Keratinocyte (primary cell): Measurements from ENCODE around the gene KCNJ9. TPM values are rescaled to one million over a fixed set of nuclear protein-coding genes. Genes with fewer than 3 reads are reported as not detected.

Source experiments
- DNase-seq: peaks from one replicate; pipeline ENCODE4 v3.0.0-alpha.2; 2011; ENCODE audit warnings: low read depth, missing footprints, low spot score
- FAIRE-seq: peaks from 2 replicates; lab custom pipeline; 2011; peaks lifted over from hg19 to GRCh38; lab: Jason Lieb, UNC
- H2AFZ ChIP-seq: 2 replicates; pipeline ENCODE4 v1.6.0; 2012; ENCODE audit warnings: low read length, control low read depth, inconsistent platforms; ENCODE audit not compliant: control insufficient read depth
- H3K27ac ChIP-seq: 2 replicates; pipeline ENCODE4 v1.5.1; 2011; ENCODE audit warnings: low read length; ENCODE audit not compliant: control insufficient read depth, insufficient read depth
- H3K27me3 ChIP-seq: 3 replicates; pipeline ENCODE4 v1.6.0; 2011; ENCODE audit warnings: low read length; ENCODE audit not compliant: control insufficient read depth, insufficient read depth; ENCODE audit errors: extremely low read depth
- H3K36me3 ChIP-seq, 2 experiments: 2 replicates in 1 of 2; 3 replicates in 1 of 2; pipeline ENCODE4 v1.5.1; 2011; ENCODE audit warnings: low read length in 2 of 2, mild to moderate bottlenecking in 1 of 2; ENCODE audit not compliant: control insufficient read depth in 2 of 2, insufficient read depth in 2 of 2; ENCODE audit errors: extremely low read depth in 1 of 2
- H3K4me1 ChIP-seq: 3 replicates; pipeline ENCODE4 v1.5.1; 2011; ENCODE audit warnings: low read length; ENCODE audit not compliant: control insufficient read depth, insufficient read depth; ENCODE audit errors: extremely low read depth
- H3K4me2 ChIP-seq: 3 replicates; pipeline ENCODE4 v1.6.0; 2011; ENCODE audit warnings: low read depth, low read length; ENCODE audit not compliant: control insufficient read depth, insufficient read depth; ENCODE audit errors: extremely low read depth
- H3K4me3 ChIP-seq, 3 experiments: fragments of 200-600 bp in 1 of 3; sonication (generic) in 1 of 3; 2 replicates in 2 of 3; 3 replicates in 1 of 3; pipeline ENCODE4 v1.5.1; 2011 to 2016; ENCODE audit warnings: low read length in 3 of 3, mild to moderate bottlenecking in 3 of 3, control low read depth in 2 of 3, inconsistent platforms in 1 of 3, low read depth in 1 of 3, mixed read lengths in 1 of 3, mixed run types in 1 of 3, moderate library complexity in 1 of 3; ENCODE audit not compliant: control insufficient read depth in 2 of 3, insufficient read depth in 2 of 3; ENCODE audit errors: extremely low read depth in 1 of 3
- H3K79me2 ChIP-seq: 2 replicates; pipeline ENCODE4 v1.6.0; 2012; ENCODE audit warnings: low read length; ENCODE audit not compliant: control insufficient read depth, insufficient read depth
- H3K9ac ChIP-seq: 3 replicates; pipeline ENCODE4 v1.6.0; 2011; ENCODE audit warnings: low read length; ENCODE audit not compliant: control insufficient read depth, insufficient read depth; ENCODE audit errors: extremely low read depth
- H3K9me1 ChIP-seq: 3 replicates; pipeline ENCODE4 v1.6.0; 2011; ENCODE audit warnings: low read length; ENCODE audit not compliant: control insufficient read depth, insufficient read depth; ENCODE audit errors: extremely low read depth
- H3K9me3 ChIP-seq: 2 replicates; pipeline ENCODE4 v1.5.1; 2012; ENCODE audit warnings: low read depth, low read length; ENCODE audit not compliant: control insufficient read depth
- H4K20me1 ChIP-seq: 3 replicates; pipeline ENCODE4 v1.6.0; 2011; ENCODE audit warnings: low read length; ENCODE audit not compliant: control insufficient read depth, insufficient read depth; ENCODE audit errors: extremely low read depth
- EZH2 ChIP-seq: IDR thresholded peaks from one replicate; pipeline ENCODE4 v1.6.1; 2012; ENCODE audit warnings: inconsistent platforms, mild to moderate bottlenecking, low read length, moderate library complexity
- dilution Hi-C: fragments of 300-500 bp; cut with MboI; formaldehyde crosslinking; loops from one replicate; pipeline ENCODE4 v1.7.0; 2020; ENCODE audit warnings: low sequenced_read_pairs; ENCODE audit not compliant: extremely low pct_ligation_motif_present
- polyA plus RNA-seq, 5 experiments: library from polyadenylated mRNA; depleted of rRNA in 3 of 5; stranded (reverse) in 3 of 5; stranded (forward) in 1 of 5; unstranded in 1 of 5; fragments of >200 nt; gene quantifications; 1 replicate in 1 of 5; 2 replicates in 3 of 5; 3 replicates in 1 of 5; pipeline versions ENCODE4 v1.2.1 to v1.2.3, GENCODE V29; 2011 to 2012; ENCODE audit warnings: missing spikeins in 2 of 5, low read depth in 1 of 5, low replicate concordance in 1 of 5
- TF ChIP-seq, protein P1 (sequence below), 3 experiments: IDR thresholded peaks in 1 of 3; conservative IDR thresholded peaks in 1 of 3; optimal IDR thresholded peaks in 1 of 3; 2 replicates in 2 of 3; 3 replicates in 1 of 3; pipeline versions ENCODE3 to v1.5.1; 2011; ENCODE audit warnings: low read length in 3 of 3, mild to moderate bottlenecking in 3 of 3, moderate library complexity in 2 of 3, control low read depth in 1 of 3, inconsistent platforms in 1 of 3; ENCODE audit not compliant: insufficient read depth in 2 of 3; ENCODE audit errors: extremely low read depth in 1 of 3

Gene KCNJ9
- polyA plus RNA-seq, 1 donor (not counting 4 experiments of a cell fraction or from before 2014, with no cell fraction given), result not detected

DNA sequence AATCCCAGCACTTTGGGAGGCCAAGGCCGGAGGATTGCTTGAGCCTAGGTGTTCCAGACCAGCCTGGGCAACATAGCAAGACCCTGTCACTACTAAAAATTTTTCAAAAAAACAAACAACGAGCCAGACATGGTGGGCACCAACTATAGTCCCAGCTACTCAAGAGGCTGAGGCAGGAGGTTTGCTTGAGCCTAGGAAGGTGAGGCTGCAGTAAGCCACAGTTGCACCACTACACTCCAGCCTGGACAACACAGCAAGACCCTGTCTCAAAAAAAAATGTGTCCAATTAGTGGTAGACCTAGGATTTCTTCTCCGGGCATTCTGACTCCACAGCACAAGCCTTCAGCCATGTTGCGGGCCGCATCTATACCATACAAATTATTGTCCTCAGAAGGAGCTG is 23.8 kb downstream of the KCNJ9 start:
- peaks cover 10% of the 10 kb centered on the region for H3K4me1 ChIP-seq
- no peaks in the 10 kb centered on the region for H3K27me3 ChIP-seq
- no peaks in the 10 kb centered on the region for H3K79me2 ChIP-seq
- FAIRE-seq, result no peak
- H3K9me3 ChIP-seq, result no peaks in the 10 kb centered on the region
- H3K4me2 ChIP-seq, result no peak overlapping the region
- H3K27ac ChIP-seq, result no peak overlapping the region
- H4K20me1 ChIP-seq, result no peaks in the 10 kb centered on the region
- no peak for TF ChIP-seq EZH2
- TF ChIP-seq, protein P1, sequence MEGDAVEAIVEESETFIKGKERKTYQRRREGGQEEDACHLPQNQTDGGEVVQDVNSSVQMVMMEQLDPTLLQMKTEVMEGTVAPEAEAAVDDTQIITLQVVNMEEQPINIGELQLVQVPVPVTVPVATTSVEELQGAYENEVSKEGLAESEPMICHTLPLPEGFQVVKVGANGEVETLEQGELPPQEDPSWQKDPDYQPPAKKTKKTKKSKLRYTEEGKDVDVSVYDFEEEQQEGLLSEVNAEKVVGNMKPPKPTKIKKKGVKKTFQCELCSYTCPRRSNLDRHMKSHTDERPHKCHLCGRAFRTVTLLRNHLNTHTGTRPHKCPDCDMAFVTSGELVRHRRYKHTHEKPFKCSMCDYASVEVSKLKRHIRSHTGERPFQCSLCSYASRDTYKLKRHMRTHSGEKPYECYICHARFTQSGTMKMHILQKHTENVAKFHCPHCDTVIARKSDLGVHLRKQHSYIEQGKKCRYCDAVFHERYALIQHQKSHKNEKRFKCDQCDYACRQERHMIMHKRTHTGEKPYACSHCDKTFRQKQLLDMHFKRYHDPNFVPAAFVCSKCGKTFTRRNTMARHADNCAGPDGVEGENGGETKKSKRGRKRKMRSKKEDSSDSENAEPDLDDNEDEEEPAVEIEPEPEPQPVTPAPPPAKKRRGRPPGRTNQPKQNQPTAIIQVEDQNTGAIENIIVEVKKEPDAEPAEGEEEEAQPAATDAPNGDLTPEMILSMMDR (optimal IDR thresholded peaks at IDR 0.05 in 1 of 3, IDR thresholded peaks at IDR 0.05 in 1 of 3, conservative IDR thresholded peaks at IDR 0.05 in 1 of 3; ENCODE audit: extremely low read depth in 1 of 3, insufficient read depth in 2 of 3, low read length in 3 of 3), result no peak
- no peak for DNase-seq
- H3K9ac ChIP-seq, result no peak overlapping the region
- no peaks in the 10 kb centered on the region for H3K9me1 ChIP-seq
- H3K4me3 ChIP-seq, result no peak overlapping the region
- no peaks in the 10 kb centered on the region for H3K36me3 ChIP-seq
- dilution Hi-C loops, result loop anchor here (5.0 kb wide), 1 partner anchor 92 kb away; no protein-coding TSS in a partner anchor
- no peak overlapping the region for H2AFZ ChIP-seq

DNA sequence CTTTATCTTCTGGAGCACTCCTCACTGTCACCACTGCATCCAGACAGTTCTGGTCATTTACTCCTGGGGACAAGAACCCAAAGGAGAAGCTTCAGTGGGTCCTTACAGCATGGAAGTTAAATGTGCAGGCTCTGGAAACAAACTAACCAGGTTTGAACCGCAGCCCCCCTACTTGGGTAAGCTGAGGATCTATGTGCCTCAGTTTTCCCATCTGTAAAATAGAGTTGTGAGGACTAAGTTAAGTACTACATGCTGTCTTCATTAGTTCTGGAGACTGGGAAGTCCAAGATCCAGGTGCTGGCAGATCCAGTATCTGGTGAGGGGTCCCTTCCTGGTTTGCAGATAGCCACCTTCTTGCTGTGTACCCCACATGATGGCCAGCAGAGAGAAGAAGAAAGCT is 26.2 kb downstream of the KCNJ9 start:
- Histone ChIP-seq H3K9me3 (no peaks in the 10 kb centered on the region), H3K4me2 (no peak overlapping the region), H3K9me1 (no peaks in the 10 kb centered on the region), H3K27ac (no peak overlapping the region), H3K36me3 (no peaks in the 10 kb centered on the region), H2AFZ (no peak overlapping the region), H4K20me1 (no peaks in the 10 kb centered on the region), H3K79me2 (no peaks in the 10 kb centered on the region), H3K9ac (no peak overlapping the region), H3K4me3 (no peak overlapping the region), H3K4me1 (peaks cover 3% of the 10 kb centered on the region), H3K27me3 (no peaks in the 10 kb centered on the region)
- dilution Hi-C loops, result loop anchor here (5.0 kb wide), 1 partner anchor 90 kb away; no protein-coding TSS in a partner anchor
- TF ChIP-seq, protein P1 (optimal IDR thresholded peaks at IDR 0.05 in 1 of 3, IDR thresholded peaks at IDR 0.05 in 1 of 3, conservative IDR thresholded peaks at IDR 0.05 in 1 of 3; ENCODE audit: extremely low read depth in 1 of 3, insufficient read depth in 2 of 3, low read length in 3 of 3), result no peak
- TF ChIP-seq EZH2, result no peak
- no peak for DNase-seq
- no peak for FAIRE-seq
